Activated naive CD8-positive, alpha-beta T cell treated with anti-CD3 and anti-CD28 coated beads, Interleukin-2, amount 10 ng/mL, durations not matched to agents 7 days and 5 days (primary cell): ENCODE measurements around the gene CMTM8. TPM values are rescaled to one million over a fixed set of nuclear protein-coding genes. Genes with fewer than 3 reads are reported as not detected.

ENCODE experiments used
- ATAC-seq: fragments of 150-1000 bp; cut with Tn5 transposase; one replicate; pipeline ENCODE4 v1.10.0; 2021; ENCODE audit warnings: low read depth, moderate library complexity
- POLR2A ChIA-PET: fragments of 350-600 bp; sonication (Branson Sonifier 250); formaldehyde crosslinking; loops from one replicate; lab custom pipeline; 2021; ENCODE audit warnings: antibody characterized with exemption; lab: Charles Lee
- DNase-seq: peaks from one replicate; pipeline ENCODE4 v3.0.0; 2021
- H3K27ac Mint-ChIP-seq: one replicate; pipeline ENCODE4 v1.8.0; 2022; ENCODE audit warnings: mild to moderate bottlenecking, mixed read lengths
- H3K27me3 Mint-ChIP-seq: one replicate; pipeline ENCODE4 v1.8.0; 2022; ENCODE audit warnings: mild to moderate bottlenecking, moderate library complexity, mixed read lengths
- H3K36me3 Mint-ChIP-seq: one replicate; pipeline ENCODE4 v1.8.0; 2021; ENCODE audit warnings: mild to moderate bottlenecking, mixed read lengths
- H3K4me1 Mint-ChIP-seq: one replicate; pipeline ENCODE4 v1.8.0; 2021; ENCODE audit warnings: mixed read lengths
- H3K4me3 Mint-ChIP-seq: one replicate; pipeline ENCODE4 v1.8.0; 2022; ENCODE audit warnings: mild to moderate bottlenecking, moderate library complexity, mixed read lengths
- H3K9me3 Mint-ChIP-seq: one replicate; pipeline ENCODE4 v1.8.0; 2021; ENCODE audit warnings: mixed read lengths
- total RNA-seq, 2 experiments: library from RNA; stranded (reverse); gene quantifications; one replicate each; pipeline ENCODE4 v1.2.3, GENCODE V29; 2021

The CMTM8 gene
- total RNA-seq, 2 experiments from 2014 or later: 2.6 to 2.7 TPM

GRCh38 chr3:32240159-32240545 is 1.7 kb downstream of the CMTM8 start:
- Mint-ChIP-seq H3K27me3 (peaks cover 20% of the 10 kb centered on the region), H3K4me1 (peaks cover 19% of the 10 kb centered on the region), H3K27ac (no peak overlapping the region), H3K9me3 (peaks cover 4% of the 10 kb centered on the region), H3K4me3 (peak overlapping the region; percentile 80), H3K36me3 (peaks cover 8% of the 10 kb centered on the region)
- POLR2A ChIA-PET: interaction anchor here (1.8 kb wide), 1 partner anchor 49 kb away, joined by 7 read pairs; no protein-coding TSS in a partner anchor
- ATAC-seq (peak; percentile 47), DNase-seq (no peak)

GRCh38 chr3:32241100-32241499 is 2.6 kb downstream of the CMTM8 start:
- no peak for DNase-seq
- Mint-ChIP-seq H3K9me3 (peaks cover 4% of the 10 kb centered on the region), H3K36me3 (peaks cover 8% of the 10 kb centered on the region), H3K4me3 (no peak overlapping the region), H3K4me1 (peaks cover 23% of the 10 kb centered on the region), H3K27me3 (peaks cover 17% of the 10 kb centered on the region), H3K27ac (no peak overlapping the region)
- POLR2A ChIA-PET: no interaction called here
- no peak for ATAC-seq

- H3K4me1 Mint-ChIP-seq: peaks cover 28% of the 10 kb centered on the region
- ATAC-seq (no peak), DNase-seq (no peak)
- H3K9me3 Mint-ChIP-seq: no peaks in the 10 kb centered on the region
- no peaks in the 10 kb centered on the region for H3K27me3 Mint-ChIP-seq
- no peak overlapping the region for H3K27ac Mint-ChIP-seq
- H3K4me3 Mint-ChIP-seq: no peak overlapping the region
- POLR2A ChIA-PET: no interaction called here
- H3K36me3 Mint-ChIP-seq: peaks cover 4% of the 10 kb centered on the region
Measured at GRCh38 chr3:32243519-32243918, 5.0 kb downstream of the CMTM8 start.

DNA sequence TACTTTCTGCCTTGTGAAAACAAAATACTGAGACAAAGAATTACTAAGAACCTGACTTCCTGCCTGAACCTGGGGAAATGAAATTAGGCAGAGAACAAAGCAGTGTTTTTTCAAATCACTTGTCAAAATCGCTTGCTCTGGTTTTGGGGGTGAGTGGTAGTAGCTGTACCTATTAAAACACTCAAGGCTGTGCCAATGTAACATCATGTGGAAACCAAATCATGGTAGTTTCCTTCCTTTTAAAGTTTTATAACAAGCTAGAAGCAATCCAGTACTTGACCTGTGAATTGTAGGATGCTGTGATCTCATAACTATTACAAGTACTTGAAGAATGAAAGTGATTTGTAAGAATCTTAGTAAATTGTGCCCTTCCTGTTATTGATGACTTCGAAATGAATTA is 6.7 kb downstream of the CMTM8 start:
- Mint-ChIP-seq H3K36me3 (peaks cover 4% of the 10 kb centered on the region), H3K4me3 (no peak overlapping the region), H3K27me3 (no peaks in the 10 kb centered on the region), H3K9me3 (no peaks in the 10 kb centered on the region), H3K27ac (peak overlapping the region; percentile 1), H3K4me1 (peaks cover 19% of the 10 kb centered on the region)
- DNase-seq (no peak), ATAC-seq (no peak)
- POLR2A ChIA-PET: no interaction called here

- Mint-ChIP-seq H3K27me3 (no peaks in the 10 kb centered on the region), H3K4me3 (no peak overlapping the region), H3K9me3 (no peaks in the 10 kb centered on the region), H3K36me3 (peaks cover 4% of the 10 kb centered on the region), H3K27ac (no peak overlapping the region), H3K4me1 (peaks cover 17% of the 10 kb centered on the region)
- POLR2A ChIA-PET: no interaction called here
- DNase-seq: no peak
- no peak for ATAC-seq
Measured at GRCh38 chr3:32246079-32246675, 7.7 kb downstream of the CMTM8 start.

DNA sequence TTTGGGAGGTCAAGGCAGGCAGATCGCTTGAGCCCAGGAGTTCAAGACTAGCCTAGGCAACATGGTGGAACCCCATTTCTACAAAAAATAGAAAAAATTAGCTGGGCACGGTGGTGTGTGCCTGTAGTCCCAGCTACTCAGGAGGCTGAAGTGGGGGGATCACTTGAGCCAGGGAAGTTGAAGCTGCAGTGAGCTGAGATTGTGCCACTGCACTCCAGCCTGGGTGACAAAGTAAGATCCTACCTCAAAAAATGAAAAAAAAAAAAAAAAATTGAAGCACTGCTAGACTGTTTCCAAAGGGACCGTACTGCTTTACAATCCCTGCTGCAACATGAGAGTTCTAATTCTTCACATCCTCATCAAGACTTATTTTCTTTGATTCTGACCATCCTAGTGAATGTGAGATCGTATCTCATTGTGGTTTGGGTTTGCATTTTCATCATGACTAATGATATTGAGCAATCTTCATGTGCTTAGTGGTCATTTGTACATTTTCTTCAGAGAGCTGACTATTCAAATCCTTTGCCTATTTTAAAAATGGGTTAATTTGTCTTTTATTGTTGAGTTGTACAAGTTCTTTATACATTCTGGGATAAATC is 10.8 kb downstream of the CMTM8 start:
- peaks cover 2% of the 10 kb centered on the region for H3K36me3 Mint-ChIP-seq
- no peak overlapping the region for H3K4me3 Mint-ChIP-seq
- POLR2A ChIA-PET: no interaction called here

GRCh38 chr3:32254268-32254667 is 15.8 kb downstream of the CMTM8 start:
- Mint-ChIP-seq H3K27me3 (no peaks in the 10 kb centered on the region), H3K27ac (no peak overlapping the region), H3K4me3 (no peak overlapping the region), H3K36me3 (no peaks in the 10 kb centered on the region), H3K4me1 (peaks cover 11% of the 10 kb centered on the region), H3K9me3 (no peaks in the 10 kb centered on the region)
- POLR2A ChIA-PET: no interaction called here
- DNase-seq: no peak
- ATAC-seq: no peak

More for the DNA sequence above, 10.8 kb downstream of the CMTM8 start:
- H3K4me1 Mint-ChIP-seq: peaks cover 17% of the 10 kb centered on the region
- H3K9me3 Mint-ChIP-seq: no peaks in the 10 kb centered on the region
- ATAC-seq (no peak), DNase-seq (no peak)
- H3K27me3 Mint-ChIP-seq: no peaks in the 10 kb centered on the region
- no peak overlapping the region for H3K27ac Mint-ChIP-seq

DNA sequence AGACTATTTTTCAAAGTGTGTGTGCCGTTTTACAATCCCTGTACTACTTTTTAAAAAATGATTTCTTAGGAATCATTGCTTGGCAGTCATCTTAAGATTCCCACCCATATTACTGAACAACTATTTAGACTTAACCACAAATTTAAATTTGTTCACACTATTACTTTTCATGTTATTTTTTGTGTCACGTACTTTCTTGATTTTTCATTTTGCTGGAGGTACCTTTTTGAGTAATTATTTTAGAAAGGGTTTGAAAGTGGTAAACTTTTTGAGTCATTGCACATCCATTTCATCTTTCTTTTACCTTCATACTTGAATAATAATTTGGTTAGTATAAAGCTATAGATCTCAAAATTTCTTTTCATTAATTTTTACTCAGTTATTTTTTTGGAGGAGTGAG is 16.9 kb downstream of the CMTM8 start:
- ATAC-seq (no peak), DNase-seq (no peak)
- no peak overlapping the region for H3K27ac Mint-ChIP-seq
- H3K4me1 Mint-ChIP-seq: peaks cover 9% of the 10 kb centered on the region
- no peaks in the 10 kb centered on the region for H3K36me3 Mint-ChIP-seq
- no peak overlapping the region for H3K4me3 Mint-ChIP-seq
- no peaks in the 10 kb centered on the region for H3K9me3 Mint-ChIP-seq
- no peaks in the 10 kb centered on the region for H3K27me3 Mint-ChIP-seq
- POLR2A ChIA-PET: no interaction called here

DNA sequence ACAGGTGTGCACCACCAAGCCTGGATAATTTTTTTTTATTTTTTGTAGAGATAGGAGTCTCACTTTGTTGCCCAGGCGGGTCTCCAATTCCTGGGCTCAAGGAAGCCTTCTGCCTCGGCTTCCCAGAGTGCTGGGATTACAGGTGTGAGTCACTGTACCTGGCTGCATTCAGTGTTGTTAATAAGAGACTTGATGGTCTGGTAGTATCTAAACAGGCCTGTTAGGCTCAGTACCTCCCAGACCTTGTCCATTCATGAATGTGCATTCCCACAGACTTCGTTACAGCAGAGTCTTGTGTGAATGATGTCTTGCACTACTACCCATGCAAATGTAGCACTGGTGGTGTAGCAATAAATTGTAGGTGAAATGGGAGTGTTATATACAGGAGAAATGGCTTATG is 17.7 kb downstream of the CMTM8 start:
- Mint-ChIP-seq H3K9me3 (no peaks in the 10 kb centered on the region), H3K27ac (no peak overlapping the region), H3K27me3 (no peaks in the 10 kb centered on the region), H3K4me1 (peaks cover 9% of the 10 kb centered on the region), H3K4me3 (no peak overlapping the region), H3K36me3 (no peaks in the 10 kb centered on the region)
- POLR2A ChIA-PET: no interaction called here
- ATAC-seq (no peak), DNase-seq (no peak)

DNA sequence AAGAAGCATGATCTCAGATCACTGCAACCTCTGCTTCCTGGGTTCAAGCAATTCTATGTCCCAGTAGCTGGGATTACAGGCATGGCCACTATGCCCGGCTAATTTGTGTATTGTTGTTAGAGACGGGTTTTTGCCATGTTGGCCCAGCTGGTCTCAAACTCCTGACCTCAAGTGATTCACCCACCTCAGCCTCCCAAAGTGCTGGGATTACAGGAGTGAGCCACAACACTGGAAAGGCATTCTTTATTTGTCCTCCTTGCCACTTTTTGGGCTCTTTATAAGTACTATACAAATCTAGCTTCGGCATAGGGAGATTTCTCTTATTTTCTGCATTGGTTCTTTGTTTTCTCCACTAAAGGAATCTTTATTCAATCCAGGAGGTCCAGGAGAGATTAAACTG is 18.6 kb downstream of the CMTM8 start:
- DNase-seq (no peak), ATAC-seq (no peak)
- Mint-ChIP-seq H3K4me3 (no peak overlapping the region), H3K27me3 (no peaks in the 10 kb centered on the region), H3K27ac (no peak overlapping the region), H3K9me3 (no peaks in the 10 kb centered on the region), H3K36me3 (no peaks in the 10 kb centered on the region), H3K4me1 (peaks cover 9% of the 10 kb centered on the region)
- POLR2A ChIA-PET: no interaction called here

GRCh38 chr3:32257641-32258438 is 19.4 kb downstream of the CMTM8 start:
- no peak overlapping the region for H3K27ac Mint-ChIP-seq
- POLR2A ChIA-PET: no interaction called here

GRCh38 chr3:32258869-32259268 is 20.4 kb downstream of the CMTM8 start:
- POLR2A ChIA-PET: no interaction called here
- Mint-ChIP-seq H3K36me3 (no peaks in the 10 kb centered on the region), H3K27me3 (no peaks in the 10 kb centered on the region), H3K4me1 (peaks cover 9% of the 10 kb centered on the region), H3K9me3 (peaks cover 1% of the 10 kb centered on the region), H3K27ac (no peak overlapping the region), H3K4me3 (no peak overlapping the region)
- ATAC-seq: no peak
- DNase-seq: no peak

More at GRCh38 chr3:32257641-32258438, 19.4 kb downstream of the CMTM8 start:
- no peaks in the 10 kb centered on the region for H3K36me3 Mint-ChIP-seq
- H3K27me3 Mint-ChIP-seq: no peaks in the 10 kb centered on the region
- no peak overlapping the region for H3K4me3 Mint-ChIP-seq
- no peak for DNase-seq
- H3K4me1 Mint-ChIP-seq: peaks cover 9% of the 10 kb centered on the region
- ATAC-seq: peak; percentile 54
- H3K9me3 Mint-ChIP-seq: peaks cover 1% of the 10 kb centered on the region

- no peak overlapping the region for H3K4me3 Mint-ChIP-seq
- H3K27ac Mint-ChIP-seq: no peak overlapping the region
- H3K9me3 Mint-ChIP-seq: peaks cover 1% of the 10 kb centered on the region
- ATAC-seq (no peak), DNase-seq (no peak)
- POLR2A ChIA-PET: no interaction called here
- H3K36me3 Mint-ChIP-seq: no peaks in the 10 kb centered on the region
- peaks cover 9% of the 10 kb centered on the region for H3K4me1 Mint-ChIP-seq
- H3K27me3 Mint-ChIP-seq: no peaks in the 10 kb centered on the region
Measured at GRCh38 chr3:32261545-32261944, 23.1 kb downstream of the CMTM8 start.

DNA sequence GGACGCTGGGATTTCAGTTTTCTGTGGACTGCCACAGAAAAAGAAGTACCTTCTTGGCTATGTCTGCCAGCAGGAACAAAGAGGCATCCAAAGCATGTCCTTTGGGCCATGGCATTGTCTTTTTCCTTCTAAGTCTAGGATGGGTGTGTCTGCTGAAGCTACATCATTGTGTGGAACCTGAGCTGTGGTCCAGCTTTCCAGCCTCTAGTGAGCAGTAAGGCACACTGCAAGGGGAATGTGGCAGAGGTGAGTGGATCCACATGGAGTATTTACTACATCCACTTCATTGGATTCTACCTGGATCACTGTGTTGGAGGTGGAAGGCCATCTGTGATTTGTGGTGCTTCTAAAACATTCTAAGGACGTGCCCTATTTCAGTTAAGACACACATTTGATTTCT is 23.7 kb downstream of the CMTM8 start:
- POLR2A ChIA-PET: no interaction called here
- Mint-ChIP-seq H3K9me3 (peaks cover 1% of the 10 kb centered on the region), H3K27ac (no peak overlapping the region), H3K36me3 (no peaks in the 10 kb centered on the region), H3K4me1 (peaks cover 9% of the 10 kb centered on the region), H3K27me3 (no peaks in the 10 kb centered on the region), H3K4me3 (no peak overlapping the region)
- DNase-seq (no peak), ATAC-seq (no peak)
